Skeletal muscle tissue (tissue), 4 donors: ENCODE measurements around the gene MED12. TPM values are rescaled to one million over a fixed set of nuclear protein-coding genes. Genes with fewer than 3 reads are reported as not detected.
"Not testable (repeated sequence)": the region's sequence is repeated elsewhere in the genome, so short reads cannot be mapped to it uniquely, and the experiment has no call there.

Experiments used
- H3K27ac ChIP-seq: one replicate; pipeline ENCODE4 v1.7.0; 2013; ENCODE audit warnings: mild to moderate bottlenecking, low read depth, low read length, inconsistent platforms
- H3K27me3 ChIP-seq, 3 donors: one replicate each; pipeline ENCODE4 v1.7.0; 2013; ENCODE audit warnings: low read length in 3 of 3; ENCODE audit not compliant: control insufficient read depth in 3 of 3, insufficient read depth in 3 of 3
- H3K36me3 ChIP-seq, 3 donors: one replicate each; pipeline ENCODE4 v1.7.0; 2013; ENCODE audit warnings: low read length in 3 of 3; ENCODE audit not compliant: control insufficient read depth in 3 of 3, insufficient read depth in 3 of 3
- H3K4me1 ChIP-seq, 3 donors: one replicate each; pipeline ENCODE4 v1.7.0; 2013; ENCODE audit warnings: low read length in 3 of 3, mild to moderate bottlenecking in 3 of 3; ENCODE audit not compliant: control insufficient read depth in 3 of 3, insufficient read depth in 3 of 3
- H3K4me3 ChIP-seq, 3 donors: one replicate each; pipeline ENCODE4 v1.7.0; 2013; ENCODE audit warnings: low read length in 3 of 3
- H3K9ac ChIP-seq, 3 donors: one replicate each; pipeline ENCODE4 v1.7.0; 2013; ENCODE audit warnings: low read length in 3 of 3, mild to moderate bottlenecking in 3 of 3, moderate library complexity in 2 of 3, low read depth in 1 of 3
- H3K9me3 ChIP-seq, 3 donors: one replicate each; pipeline ENCODE4 v1.7.0; 2013; ENCODE audit warnings: low read length in 3 of 3; ENCODE audit not compliant: control insufficient read depth in 3 of 3
- total RNA-seq: library from RNA; depleted of rRNA; stranded (reverse); fragments of >200 nt; gene quantifications from one replicate; pipeline ENCODE4 v1.2.3, GENCODE V29; 2014
- donor health status: Osteomylitis.

Gene MED12
- total RNA-seq, 1 donor from 2014 or later = 37.6 TPM

GRCh38 chrX:71170660-71171059, 52.3 kb downstream of the MED12 start:
- Histone ChIP-seq H3K27ac (no peak overlapping the region), H3K9ac (no peak overlapping the region), H3K9me3 (no peaks in the 10 kb centered on the region), H3K4me1 (no peaks in the 10 kb centered on the region), H3K4me3 (no peak overlapping the region), H3K36me3 (no peaks in the 10 kb centered on the region), H3K27me3 (no peaks in the 10 kb centered on the region)

- Histone ChIP-seq H3K27me3 (no peaks in the 10 kb centered on the region), H3K4me3 (no peak overlapping the region), H3K4me1 (no peaks in the 10 kb centered on the region), H3K9ac (no peak overlapping the region), H3K36me3 (no peaks in the 10 kb centered on the region), H3K27ac (no peak overlapping the region), H3K9me3 (no peaks in the 10 kb centered on the region)
Measured at GRCh38 chrX:71171110-71171801, 52.9 kb downstream of the MED12 start.

- no peak overlapping the region for H3K27ac ChIP-seq
- no peak overlapping the region for H3K9ac ChIP-seq
- no peak overlapping the region for H3K4me3 ChIP-seq
- H3K4me1 ChIP-seq = no peaks in the 10 kb centered on the region
- no peaks in the 10 kb centered on the region for H3K27me3 ChIP-seq
- no peaks in the 10 kb centered on the region for H3K9me3 ChIP-seq
- no peaks in the 10 kb centered on the region for H3K36me3 ChIP-seq
Measured at GRCh38 chrX:71173440-71173839, 55.0 kb downstream of the MED12 start.

- Histone ChIP-seq H3K4me1 (no peaks in the 10 kb centered on the region), H3K27me3 (no peaks in the 10 kb centered on the region), H3K4me3 (no peak overlapping the region), H3K27ac (no peak overlapping the region), H3K9me3 (no peaks in the 10 kb centered on the region), H3K9ac (no peak overlapping the region), H3K36me3 (no peaks in the 10 kb centered on the region)
Measured at GRCh38 chrX:71174795-71175194, 56.4 kb downstream of the MED12 start.

GRCh38 chrX:71175531-71175930, 57.1 kb downstream of the MED12 start:
- Histone ChIP-seq H3K4me1 (no peaks in the 10 kb centered on the region), H3K36me3 (no peaks in the 10 kb centered on the region), H3K9ac (no peak overlapping the region), H3K4me3 (no peak overlapping the region), H3K9me3 (no peaks in the 10 kb centered on the region), H3K27me3 (no peaks in the 10 kb centered on the region), H3K27ac (no peak overlapping the region)

GRCh38 chrX:71177327-71177726, 58.9 kb downstream of the MED12 start:
- Histone ChIP-seq H3K27ac (no peak overlapping the region), H3K27me3 (no peaks in the 10 kb centered on the region), H3K4me1 (peaks cover 0 to under 1% (median under 1%) of the 10 kb centered on the region in 3 donors), H3K4me3 (no peak overlapping the region), H3K9me3 (no peaks in the 10 kb centered on the region), H3K36me3 (no peaks in the 10 kb centered on the region), H3K9ac (no peak overlapping the region)

GRCh38 chrX:71178908-71179307, 60.5 kb downstream of the MED12 start:
- Histone ChIP-seq H3K9ac (no peak overlapping the region), H3K36me3 (no peaks in the 10 kb centered on the region), H3K4me1 (peaks cover 0 to 6% (median 5%) of the 10 kb centered on the region in 3 donors), H3K4me3 (no peak overlapping the region), H3K27ac (no peak overlapping the region), H3K9me3 (no peaks in the 10 kb centered on the region), H3K27me3 (no peaks in the 10 kb centered on the region)

GRCh38 chrX:71180579-71181265, 62.3 kb downstream of the MED12 start:
- not testable (repeated sequence) for H3K9me3 ChIP-seq, H3K9ac ChIP-seq, H3K36me3 ChIP-seq, H3K27me3 ChIP-seq, H3K4me1 ChIP-seq, H3K4me3 ChIP-seq
- peak overlapping the region; percentile 95 for H3K27ac ChIP-seq

- Histone ChIP-seq H3K27ac (peak overlapping the region; percentile 95), H3K27me3 (no peaks in the 10 kb centered on the region), H3K9me3 (no peaks in the 10 kb centered on the region)
Measured at GRCh38 chrX:71181558-71181909, 63.1 kb downstream of the MED12 start.

More at GRCh38 chrX:71181558-71181909, 63.1 kb downstream of the MED12 start:
- H3K36me3 ChIP-seq = no peaks in the 10 kb centered on the region
- peaks cover 0 to 6% (median 5%) of the 10 kb centered on the region in 3 donors for H3K4me1 ChIP-seq
- H3K4me3 ChIP-seq = peak overlapping the region; percentile 64 to 81 (median 80)
- H3K9ac ChIP-seq = peak overlapping the region; percentile 81 to 82 (median 82)
